GM12878 (cell line): ENCODE data around the gene TMEM97. TPM values are rescaled to one million over a fixed set of nuclear protein-coding genes. Genes with fewer than 3 reads are reported as not detected.

ENCODE experiments used
- ATF3 ChIP-seq: IDR thresholded peaks from 2 replicates; pipeline ENCODE4 v1.6.1; 2011; ENCODE audit warnings: low read depth, mild to moderate bottlenecking, low read length, moderate library complexity, borderline replicate concordance; ENCODE audit errors: extremely low read depth
- BHLHE40 ChIP-seq, 2 experiments: fragments of 450-650 bp in 1 of 2; IDR thresholded peaks; 2 replicates each; pipeline ENCODE4 v1.6.1; 2011 to 2017; ENCODE audit warnings: low read depth in 2 of 2, borderline replicate concordance in 1 of 2, improper control_type of control experiment in 1 of 2, low read length in 1 of 2, mild to moderate bottlenecking in 1 of 2
- CEBPZ ChIP-seq: fragments of 150-350 bp; IDR thresholded peaks from 2 replicates; pipeline ENCODE4 v1.6.1; 2016; ENCODE audit warnings: low read depth, low read length
- EED ChIP-seq: sonication (generic); IDR thresholded peaks from 2 replicates; pipeline ENCODE4 v1.6.1; 2016; ENCODE audit warnings: antibody characterized with exemption, low read depth
- ELK1 ChIP-seq: IDR thresholded peaks from 2 replicates; pipeline ENCODE4 v1.6.1; 2012; ENCODE audit warnings: low read depth, low read length, improper control_type of control experiment
- GATAD2B ChIP-seq: fragments of 450-650 bp; conservative IDR thresholded peaks from 2 replicates; pipeline ENCODE4 v1.6.1; 2017; ENCODE audit warnings: low read depth, mild to moderate bottlenecking, moderate library complexity
- IKZF1 ChIP-seq: fragments of 450-650 bp; conservative IDR thresholded peaks from 2 replicates; pipeline ENCODE4 v1.6.1; 2017; ENCODE audit warnings: antibody characterized with exemption, mild to moderate bottlenecking
- MAX ChIP-seq: IDR thresholded peaks from 2 replicates; pipeline ENCODE4 v1.6.1; 2012; ENCODE audit warnings: low read depth, low read length, improper control_type of control experiment
- MEF2B ChIP-seq: fragments of 450-650 bp; IDR thresholded peaks from 2 replicates; pipeline ENCODE4 v1.6.1; 2018; ENCODE audit warnings: mild to moderate bottlenecking, moderate library complexity; ENCODE audit not compliant: partially characterized antibody, poor library complexity, severe bottlenecking
- NRF1 ChIP-seq: conservative IDR thresholded peaks from 2 replicates; pipeline ENCODE4 v1.6.1; 2011; ENCODE audit warnings: mild to moderate bottlenecking, low read depth, low read length, improper control_type of control experiment
- RELA ChIP-seq: fragments of 450-650 bp; IDR thresholded peaks from 2 replicates; pipeline ENCODE4 v1.8.0; 2014; ENCODE audit warnings: borderline replicate concordance; ENCODE audit not compliant: partially characterized antibody
- SKIL ChIP-seq: fragments of 450-650 bp; IDR thresholded peaks from 2 replicates; pipeline ENCODE4 v1.6.1; 2017; ENCODE audit warnings: mild to moderate bottlenecking, low read depth, inconsistent platforms; ENCODE audit not compliant: poor library complexity, severe bottlenecking
- SMARCA5 ChIP-seq: fragments of 450-650 bp; IDR thresholded peaks from 2 replicates; pipeline ENCODE4 v1.6.1; 2017; ENCODE audit warnings: mild to moderate bottlenecking
- SP1 ChIP-seq: IDR thresholded peaks from one replicate; pipeline ENCODE4 v1.6.1; 2011; ENCODE audit warnings: low read depth, low read length
- SRF ChIP-seq, 2 experiments: IDR thresholded peaks; 2 replicates each; pipeline ENCODE4 v1.6.1; 2011; ENCODE audit warnings: low read depth in 2 of 2, low read length in 2 of 2, mild to moderate bottlenecking in 1 of 2, moderate library complexity in 1 of 2
- STAT1 ChIP-seq: fragments of 450-650 bp; conservative IDR thresholded peaks from 2 replicates; pipeline ENCODE4 v1.6.1; 2014; ENCODE audit warnings: antibody characterized with exemption, mild to moderate bottlenecking
- SUPT20H ChIP-seq: IDR thresholded peaks from 2 replicates; pipeline ENCODE4 v1.6.1; 2011; ENCODE audit warnings: low read depth, mild to moderate bottlenecking, low read length, moderate library complexity, borderline replicate concordance; ENCODE audit not compliant: control insufficient read depth
- USF1 ChIP-seq: IDR thresholded peaks from 2 replicates; pipeline ENCODE4 v1.6.1; 2011; ENCODE audit warnings: borderline replicate concordance, low read depth, mild to moderate bottlenecking, moderate library complexity, mixed read lengths, low read length; ENCODE audit not compliant: insufficient read depth; ENCODE audit errors: extremely low read length
- polyA plus RNA-seq, 11 experiments: library from polyadenylated mRNA; depleted of rRNA in 4 of 11; unstranded in 6 of 11; stranded (reverse) in 5 of 11; fragments of >200 nt; fragmentation: Nextera tagmentation in 4 of 11; fragmentation: Illumina TruSeq in 1 of 11; extraction: Ambion mirVana in 4 of 11; extraction: Trizol in 1 of 11; gene quantifications; 1 replicate in 1 of 11; 2 replicates in 10 of 11; pipeline versions ENCODE4 v1.2.1 to v1.2.3, GENCODE V29; 2011 to 2016; ENCODE audit warnings: inconsistent platforms in 2 of 11, missing spikeins in 2 of 11, low read depth in 1 of 11
- total RNA-seq, 4 experiments: library from RNA; depleted of rRNA in 3 of 4; stranded (reverse); fragments of >200 nt in 3 of 4; fragmentation: Illumina TruSeq in 1 of 4; extraction: Trizol in 1 of 4; gene quantifications; 2 replicates each; pipeline versions ENCODE4 v1.2.1 to v1.2.3, GENCODE V29; 2013 to 2021

TMEM97 gene
- total and polyA plus RNA-seq, 10 of the 15 experiments (the other 5 are each of a cell fraction or from before 2014, with no cell fraction given) = 58.0 to 134 (median 86.0) TPM

GRCh38 chr17:28371245-28372202 lies 52.5 kb downstream of the TMEM97 start, which contains the start of gene SARM1 (continued):
- TF ChIP-seq ATF3 (peak; percentile 79; the same call in 1 of the 2 replicates), ELK1 (no peak), CEBPZ (no peak), STAT1 (no peak), USF1 (peak; percentile 92), MEF2B (peak; percentile 64), SMARCA5 (no peak), EED (no peak), NRF1 (0 out of 2 replicates have a peak, but pooled peaks have one; percentile 3), SRF (IDR thresholded peaks at IDR 0.05; ENCODE audit: low read depth in 2 of 2, low read length in 2 of 2) (peak in 1 of 2 experiments; percentile 64; a peak in 2 of 4 replicates), RELA (peak; percentile 13), GATAD2B (0 out of 2 replicates have a peak, but pooled peaks have one; percentile 65), SUPT20H (no peak), SKIL (no peak), SP1 (peak; percentile 21), MAX (peak; percentile 86), BHLHE40 (IDR thresholded peaks at IDR 0.05; ENCODE audit: borderline replicate concordance in 1 of 2, low read depth in 2 of 2, low read length in 1 of 2) (peak in 1 of 2 experiments; percentile 58; a peak in 1 of 4 replicates), IKZF1 (peak; percentile 47; the same call in 1 of the 2 replicates)
